GM19025 (cell line): Measurements from ENCODE around the gene SYNE2.
A peak's percentile ranks its signal among the peaks of the same experiment; 100 is the strongest.

ENCODE experiments used
- ATAC-seq: cut with Tn5 transposase; IDR thresholded peaks from one replicate; pipeline ENCODE4 v1.9.1; 2021; ENCODE audit warnings: mild to moderate bottlenecking, low read depth, moderate library complexity; ENCODE audit not compliant: unreplicated experiment

SYNE2 gene

GRCh38 chr14:64235652-64236640 is 383.1 kb downstream of the SYNE2 start:
- ATAC-seq, result peak; percentile 46

GRCh38 chr14:64238049-64238448 is 385.2 kb downstream of the SYNE2 start:
- no peak for ATAC-seq

GRCh38 chr14:64238631-64239030 is 385.8 kb downstream of the SYNE2 start:
- no peak for ATAC-seq

- ATAC-seq, result no peak
These were observed 391.5 kb downstream of the SYNE2 start for GRCh38 chr14:64244279-64244678.

GRCh38 chr14:64245491-64245890 is 392.7 kb downstream of the SYNE2 start:
- no peak for ATAC-seq

- no peak for ATAC-seq
These were observed 393.9 kb downstream of the SYNE2 start for GRCh38 chr14:64246688-64247087.

GRCh38 chr14:64247195-64247594 is 394.4 kb downstream of the SYNE2 start:
- ATAC-seq, result no peak

GRCh38 chr14:64248689-64249088 is 395.9 kb downstream of the SYNE2 start:
- no peak for ATAC-seq

GRCh38 chr14:64249363-64249762 is 396.6 kb downstream of the SYNE2 start:
- no peak for ATAC-seq

GRCh38 chr14:64253672-64254071 is 400.9 kb downstream of the SYNE2 start:
- ATAC-seq, result no peak

GRCh38 chr14:64255756-64256155 is 403.0 kb downstream of the SYNE2 start:
- no peak for ATAC-seq

- no peak for ATAC-seq
These were observed 407.6 kb downstream of the SYNE2 start for GRCh38 chr14:64260418-64260817.

- no peak for ATAC-seq
These were observed 412.4 kb downstream of the SYNE2 start for GRCh38 chr14:64265222-64265621.

GRCh38 chr14:64266239-64266638 is 413.4 kb downstream of the SYNE2 start:
- ATAC-seq, result no peak

- no peak for ATAC-seq
These were observed 419.2 kb downstream of the SYNE2 start for GRCh38 chr14:64272019-64272418.
